Spinal cord (tissue), 10 donors: ENCODE measurements around the gene MEGF10. TPM values are rescaled to one million over a fixed set of nuclear protein-coding genes. Genes with fewer than 3 reads are reported as not detected.
"Not testable (repeated sequence)": the region's sequence is repeated elsewhere in the genome, so short reads cannot be mapped to it uniquely, and the experiment has no call there.

Source experiments
- DNase-seq, 6 donors: peaks; one replicate each; pipeline versions ENCODE4 v3.0.0 to v3.0.0-alpha.2; 2013 to 2015; ENCODE audit warnings: low spot score in 6 of 6, low read depth in 4 of 6
- H3K27ac ChIP-seq: one replicate; pipeline ENCODE4 v1.5.1; 2013; ENCODE audit warnings: low read depth, low read length, control low read depth
- H3K27me3 ChIP-seq: one replicate; pipeline ENCODE4 v1.6.1; 2013; ENCODE audit warnings: low read length; ENCODE audit not compliant: control insufficient read depth, insufficient read depth
- H3K36me3 ChIP-seq: one replicate; pipeline ENCODE4 v1.6.1; 2013; ENCODE audit warnings: low read length; ENCODE audit not compliant: control insufficient read depth, insufficient read depth
- H3K4me1 ChIP-seq: one replicate; pipeline ENCODE4 v1.6.1; 2013; ENCODE audit warnings: low read length; ENCODE audit not compliant: control insufficient read depth, insufficient read depth
- H3K4me3 ChIP-seq: one replicate; pipeline ENCODE4 v1.5.1; 2013; ENCODE audit warnings: low read depth, low read length, control low read depth
- H3K9me3 ChIP-seq: one replicate; pipeline ENCODE4 v1.6.1; 2013; ENCODE audit warnings: low read length; ENCODE audit not compliant: control insufficient read depth, insufficient read depth
- WGBS: methylation state at CpG from one replicate; pipeline ENCODE4 v1.1.5; 2013; ENCODE audit warnings: missing lambda C conversion rate; ENCODE audit not compliant: insufficient coverage; 5-methylcytosine and 5-hydroxymethylcytosine counted together
- polyA plus RNA-seq, 2 donors: library from polyadenylated mRNA; unstranded; fragments of 120-200 nt; gene quantifications; one replicate each; pipeline ENCODE4 v1.2.1, GENCODE V29; 2013; ENCODE audit not compliant: insufficient read length in 2 of 2
- total RNA-seq, 2 donors: library from RNA; depleted of rRNA in 1 of 2; stranded (reverse); fragments of 120-200 nt in 1 of 2; fragments of >200 nt in 1 of 2; gene quantifications; one replicate each; pipeline versions ENCODE4 v1.2.3 to v1.2.4, GENCODE V29; 2013 to 2014
- donor health status: healthy.

Gene MEGF10
- total and polyA plus RNA-seq, 4 donors: 18.5 to 31.2 (median 29.2) TPM

DNA sequence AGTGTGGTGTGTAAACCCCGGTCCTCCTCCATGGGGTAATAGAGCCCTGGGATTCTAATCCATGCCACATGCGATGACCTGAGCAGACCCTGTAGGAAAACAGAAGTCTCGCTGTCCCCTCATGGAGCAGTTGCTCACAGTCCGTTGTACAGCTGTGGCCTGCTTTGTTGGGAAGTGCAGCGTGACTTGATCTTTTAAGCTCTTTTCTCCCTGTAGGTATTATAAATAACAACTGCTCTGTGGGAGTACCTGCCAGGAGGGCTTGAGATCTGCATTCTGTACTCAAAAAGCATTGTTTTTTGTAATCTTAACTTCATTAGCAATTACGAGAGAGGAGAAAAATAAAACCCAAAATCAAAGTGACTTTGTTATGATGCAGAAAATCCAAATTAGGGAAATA is 17.3 kb downstream of the MEGF10 start:
- DNase-seq: no peak
- H3K9me3 ChIP-seq: no peaks in the 10 kb centered on the region
- H3K4me1 ChIP-seq: peaks cover 14% of the 10 kb centered on the region
- H3K36me3 ChIP-seq: no peaks in the 10 kb centered on the region
- 40% methylated on average over 2 of the region's 6 CpGs for WGBS
- no peak overlapping the region for H3K4me3 ChIP-seq
- H3K27ac ChIP-seq: no peak overlapping the region
- H3K27me3 ChIP-seq: no peaks in the 10 kb centered on the region

DNA sequence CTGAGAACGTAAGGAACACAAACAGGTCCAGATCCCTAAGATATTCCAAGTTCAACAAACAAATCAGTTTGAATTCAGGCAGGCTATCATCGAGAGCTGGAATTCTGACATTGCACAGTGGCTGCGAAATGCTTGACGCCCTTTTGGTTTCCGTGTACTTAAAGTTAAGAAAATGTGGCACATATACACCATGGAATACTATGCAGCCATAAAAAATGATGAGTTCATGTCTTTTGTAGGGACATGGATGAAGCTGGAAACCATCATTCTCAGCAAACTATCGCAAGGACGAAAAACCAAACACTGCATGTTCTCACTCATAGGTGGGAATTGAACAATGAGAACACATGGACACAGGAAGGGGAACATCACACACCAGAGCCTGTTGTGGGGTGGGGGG is 17.7 kb downstream of the MEGF10 start:
- H3K36me3 ChIP-seq, H3K27me3 ChIP-seq, H3K27ac ChIP-seq, DNase-seq, H3K9me3 ChIP-seq, H3K4me3 ChIP-seq: not testable (repeated sequence)
- H3K4me1 ChIP-seq: peaks cover 14% of the 10 kb centered on the region
- WGBS: 70% methylated on average over 2 of the region's 7 CpGs

DNA sequence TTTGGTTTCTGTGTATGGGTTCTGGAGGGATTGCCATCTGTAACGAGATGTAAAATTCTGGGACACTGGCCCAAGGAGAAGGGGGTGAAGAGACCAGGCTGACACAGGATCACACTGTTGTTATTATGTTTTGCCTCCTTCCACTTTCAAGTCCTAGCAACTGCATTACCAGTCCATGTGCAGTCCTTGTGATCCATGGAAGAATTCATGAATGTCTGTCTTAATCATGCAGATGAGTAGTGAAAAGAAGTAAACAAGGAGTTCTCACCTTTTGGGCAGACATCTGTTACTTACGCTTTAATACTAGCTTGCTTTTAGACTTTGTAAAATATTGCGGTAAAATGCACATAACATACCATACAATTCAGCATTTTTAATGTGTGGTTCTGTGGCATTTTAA is 18.3 kb downstream of the MEGF10 start:
- Histone ChIP-seq H3K27ac (no peak overlapping the region), H3K27me3 (no peaks in the 10 kb centered on the region), H3K4me1 (peaks cover 14% of the 10 kb centered on the region), H3K4me3 (no peak overlapping the region), H3K9me3 (no peaks in the 10 kb centered on the region), H3K36me3 (no peaks in the 10 kb centered on the region)
- peak in 1 of 6 donors; percentile 86 for DNase-seq
- 100% methylated on average over 1 of the region's 3 CpGs for WGBS

DNA sequence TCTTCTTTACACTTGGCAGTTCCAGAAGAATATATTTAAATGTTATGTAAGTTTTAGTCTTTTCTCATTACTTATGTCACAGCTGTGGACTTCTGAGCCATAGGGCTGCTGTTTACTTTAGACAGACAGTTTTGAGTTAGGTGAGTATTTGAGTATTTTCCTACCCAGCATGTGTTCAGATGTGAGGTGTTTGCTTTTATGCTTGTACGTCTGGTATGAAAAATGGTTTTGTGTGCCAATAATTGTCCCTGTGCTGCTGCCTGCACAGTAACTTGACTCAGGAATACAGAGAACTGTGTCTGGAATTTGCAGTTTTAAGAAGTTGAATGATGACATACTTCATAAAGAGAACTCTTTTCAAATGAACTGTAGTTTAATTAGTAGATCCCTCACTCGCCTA is 20.8 kb downstream of the MEGF10 start:
- peak in 2 of 6 donors; percentile 31 to 49 for DNase-seq
- no peak overlapping the region for H3K4me3 ChIP-seq
- WGBS: no CpG with 5 or more reads among the region's 2 CpGs

DNA sequence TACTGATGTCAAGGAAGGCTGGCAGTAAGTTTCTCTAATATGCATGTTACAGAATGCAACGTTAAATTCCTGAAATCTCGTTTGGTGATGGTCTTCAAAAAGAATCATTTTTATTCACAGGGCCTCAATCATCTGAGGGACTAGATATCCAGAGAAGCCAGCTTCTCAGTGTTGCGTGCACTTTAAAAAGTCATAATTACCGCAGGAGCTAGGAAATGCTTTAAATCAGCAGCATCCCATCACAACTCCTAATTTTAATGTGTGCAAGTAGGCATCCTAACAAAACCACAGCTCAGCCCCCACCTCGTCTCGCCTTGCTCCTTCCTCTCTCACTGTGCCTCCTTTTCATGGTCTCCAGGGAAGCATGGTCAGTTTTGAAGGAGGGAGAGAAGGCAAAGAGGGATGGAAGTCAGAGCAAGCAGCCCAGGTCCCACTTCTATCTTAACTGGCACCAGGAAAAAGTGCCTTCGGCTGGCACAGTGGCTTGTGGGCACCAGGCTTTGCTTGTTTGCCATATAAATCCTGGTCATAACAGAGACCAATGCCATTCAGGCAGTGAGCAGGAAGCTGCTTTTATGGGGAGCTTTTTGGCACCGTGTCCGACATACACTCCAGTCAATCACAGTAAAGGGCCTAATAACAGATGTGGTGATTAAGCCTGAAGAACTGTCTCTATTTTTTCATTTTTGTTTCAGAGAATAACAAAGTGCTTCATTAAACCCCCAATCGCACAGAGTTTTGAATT is 21.4 kb downstream of the MEGF10 start:
- WGBS: 47% methylated on average over 4 of the region's 10 CpGs
- DNase-seq: peak in 2 of 6 donors; percentile 57 to 72
- peaks cover 5% of the 10 kb centered on the region for H3K4me1 ChIP-seq
- H3K27me3 ChIP-seq: no peaks in the 10 kb centered on the region
- no peaks in the 10 kb centered on the region for H3K9me3 ChIP-seq
- no peaks in the 10 kb centered on the region for H3K36me3 ChIP-seq
- no peak overlapping the region for H3K4me3 ChIP-seq
- no peak overlapping the region for H3K27ac ChIP-seq

More for the DNA sequence above, 20.8 kb downstream of the MEGF10 start:
- Histone ChIP-seq H3K4me1 (peaks cover 9% of the 10 kb centered on the region), H3K9me3 (no peaks in the 10 kb centered on the region), H3K36me3 (no peaks in the 10 kb centered on the region), H3K27me3 (no peaks in the 10 kb centered on the region), H3K27ac (no peak overlapping the region)

DNA sequence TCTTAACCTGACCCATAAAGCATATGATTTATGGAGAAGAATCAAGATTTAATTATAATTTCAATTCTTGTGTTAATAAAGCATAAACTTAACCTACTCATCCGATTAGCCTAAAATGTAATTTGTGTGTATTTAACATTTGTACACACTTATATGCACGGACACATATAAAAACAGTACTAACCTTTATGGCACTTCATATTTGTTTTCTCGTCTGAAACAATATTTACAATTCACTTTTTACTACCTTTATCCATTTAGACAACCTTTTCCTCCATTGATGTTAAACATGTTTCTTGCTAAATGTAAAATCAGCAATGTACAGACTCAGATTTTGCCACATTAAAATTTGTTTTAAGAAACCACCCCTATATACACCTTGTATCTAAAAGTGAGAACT is 22.8 kb downstream of the MEGF10 start:
- H3K27me3 ChIP-seq: no peaks in the 10 kb centered on the region
- WGBS: 100% methylated on average over 1 of the region's 3 CpGs
- H3K36me3 ChIP-seq: no peaks in the 10 kb centered on the region
- no peak overlapping the region for H3K27ac ChIP-seq
- H3K9me3 ChIP-seq: no peaks in the 10 kb centered on the region
- DNase-seq: no peak
- H3K4me3 ChIP-seq: no peak overlapping the region
- peaks cover 5% of the 10 kb centered on the region for H3K4me1 ChIP-seq

DNA sequence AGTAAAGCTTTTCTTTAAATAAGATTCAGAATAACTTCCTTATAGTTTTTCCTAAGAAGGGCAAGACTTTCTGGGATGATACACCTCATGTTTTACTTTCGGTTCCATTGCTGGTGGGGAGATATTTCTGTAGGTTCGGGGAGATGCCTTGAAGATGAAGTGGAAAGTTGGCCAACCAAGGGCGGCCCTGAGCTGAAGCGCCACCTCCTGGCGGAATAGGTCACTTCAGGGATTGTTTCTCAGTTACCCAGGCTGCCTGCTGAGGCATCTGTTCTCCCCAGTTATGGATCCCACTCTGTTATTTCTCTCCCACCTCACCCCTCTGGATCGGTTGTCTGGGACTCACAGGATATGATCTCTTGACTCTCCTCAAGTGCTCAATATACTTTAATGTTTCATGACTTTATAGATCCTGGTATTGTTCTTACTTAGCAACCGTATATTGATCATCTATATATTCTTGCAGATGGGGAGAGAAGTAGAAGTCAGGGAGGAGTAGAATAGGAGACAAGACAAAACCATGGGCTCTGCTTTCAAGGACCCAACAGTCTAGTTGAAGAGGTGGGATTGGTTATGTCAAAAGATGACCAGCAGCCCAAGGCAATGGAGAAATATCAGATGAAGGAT is 23.4 kb downstream of the MEGF10 start:
- WGBS: 42% methylated on average over 3 of the region's 7 CpGs
- no peak for DNase-seq
- Histone ChIP-seq H3K36me3 (no peaks in the 10 kb centered on the region), H3K9me3 (no peaks in the 10 kb centered on the region), H3K4me3 (no peak overlapping the region), H3K27ac (no peak overlapping the region), H3K4me1 (peaks cover 5% of the 10 kb centered on the region), H3K27me3 (no peaks in the 10 kb centered on the region)

DNA sequence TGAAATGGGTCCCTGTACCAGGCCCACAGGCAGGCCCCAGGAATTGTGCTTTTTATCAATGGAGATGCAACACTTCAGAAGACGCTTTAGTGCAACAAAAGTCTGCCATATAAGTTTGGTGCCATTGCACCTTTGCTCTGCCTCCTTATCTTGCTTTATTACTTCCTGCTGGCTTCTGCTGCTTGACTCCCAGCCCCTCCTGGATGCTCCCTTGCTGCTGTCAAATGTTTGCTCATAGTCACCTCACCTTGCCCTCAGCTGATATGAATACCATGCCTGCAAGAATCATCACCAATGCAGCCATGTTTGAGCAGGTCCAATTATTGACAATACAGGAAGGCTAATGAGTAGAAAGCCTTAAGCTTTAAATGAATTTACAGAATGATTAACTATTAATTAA is 25.4 kb downstream of the MEGF10 start:
- H3K27ac ChIP-seq: no peak overlapping the region
- no peak overlapping the region for H3K4me3 ChIP-seq
- H3K27me3 ChIP-seq: no peaks in the 10 kb centered on the region
- peaks cover 5% of the 10 kb centered on the region for H3K4me1 ChIP-seq
- H3K36me3 ChIP-seq: no peaks in the 10 kb centered on the region
- 100% methylated on average over 1 of the region's 1 CpG for WGBS
- no peaks in the 10 kb centered on the region for H3K9me3 ChIP-seq
- no peak for DNase-seq

DNA sequence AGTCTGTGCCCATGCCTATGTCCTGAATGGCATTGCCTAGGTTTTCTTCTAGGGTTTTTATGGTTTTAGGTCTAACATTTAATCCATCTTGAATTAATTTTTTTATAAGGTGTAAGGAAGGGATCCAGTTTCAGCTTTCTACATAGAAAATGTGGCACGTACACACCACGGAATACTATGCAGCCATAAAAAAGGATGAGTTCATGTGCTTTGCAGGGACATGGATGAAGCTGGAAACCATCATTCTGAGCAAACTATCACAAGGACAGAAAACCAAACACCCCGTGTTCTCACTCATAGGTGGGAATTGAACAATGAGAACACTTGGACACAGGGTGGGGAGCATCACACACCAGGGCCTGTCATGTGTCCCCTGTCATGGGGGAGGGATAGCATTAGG is 26.8 kb downstream of the MEGF10 start:
- H3K9me3 ChIP-seq, H3K27ac ChIP-seq, DNase-seq, H3K4me3 ChIP-seq, H3K27me3 ChIP-seq, H3K36me3 ChIP-seq, H3K4me1 ChIP-seq: not testable (repeated sequence)
- WGBS: 100% methylated on average over 2 of the region's 3 CpGs
